Measurements from ENCODE around the gene SMIM5. TPM values are rescaled to one million over a fixed set of nuclear protein-coding genes. Genes with fewer than 3 reads are reported as not detected.

Gene SMIM5
- total RNA-seq, 4 donors from 2014 or later = 68.8 to 161 (median 97.1) TPM; not detected in 1

DNA sequence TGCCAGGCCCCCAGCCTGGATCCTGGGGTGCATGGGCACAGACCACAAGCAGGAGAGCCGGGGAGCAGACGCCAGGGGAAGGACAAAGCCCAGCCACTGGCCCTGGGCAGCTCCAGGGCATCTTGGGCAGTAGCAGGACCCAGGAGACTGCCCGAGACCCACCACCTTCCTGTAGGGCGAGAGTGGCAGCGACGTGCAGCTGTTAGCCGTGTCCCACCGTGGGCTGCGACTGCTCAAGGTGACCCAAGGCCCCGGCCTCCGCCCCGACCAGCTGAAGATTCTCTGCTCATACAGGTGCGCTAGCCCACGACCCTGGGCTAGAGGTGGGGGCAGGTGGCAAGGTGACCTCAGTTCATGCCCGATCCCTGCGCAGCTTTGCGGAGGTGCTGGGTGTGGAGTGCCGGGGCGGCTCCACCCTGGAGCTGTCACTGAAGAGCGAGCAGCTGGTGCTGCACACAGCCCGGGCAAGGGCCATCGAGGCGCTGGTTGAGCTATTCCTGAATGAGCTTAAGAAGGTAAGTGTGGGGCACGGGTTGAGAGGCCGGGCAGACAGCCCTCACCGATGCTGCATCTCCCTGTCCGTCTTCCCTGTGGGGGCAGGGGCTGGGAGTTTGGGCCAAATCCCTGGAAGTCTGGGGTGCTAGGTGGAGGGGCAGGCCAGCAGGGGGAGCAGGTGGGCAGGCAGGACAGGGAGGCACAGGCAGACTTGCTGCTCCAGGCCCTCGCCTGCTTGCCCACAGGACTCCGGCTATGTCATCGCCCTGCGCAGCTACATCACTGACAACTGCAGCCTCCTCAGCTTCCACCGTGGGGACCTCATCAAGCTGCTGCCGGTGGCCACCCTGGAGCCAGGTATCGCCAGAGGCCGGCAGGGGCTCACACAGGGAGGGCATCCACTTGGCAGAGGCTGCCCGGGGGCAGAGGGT, 13.5 kb upstream of the SMIM5 start:
- DNase-seq = no peak
- peaks cover 0 to 28% (median 3%) of the 10 kb centered on the region in 4 donors for H3K4me1 ChIP-seq
- no peak for TF ChIP-seq POLR2A (IDR thresholded peaks at IDR 0.05)
- TF ChIP-seq, protein P1, sequence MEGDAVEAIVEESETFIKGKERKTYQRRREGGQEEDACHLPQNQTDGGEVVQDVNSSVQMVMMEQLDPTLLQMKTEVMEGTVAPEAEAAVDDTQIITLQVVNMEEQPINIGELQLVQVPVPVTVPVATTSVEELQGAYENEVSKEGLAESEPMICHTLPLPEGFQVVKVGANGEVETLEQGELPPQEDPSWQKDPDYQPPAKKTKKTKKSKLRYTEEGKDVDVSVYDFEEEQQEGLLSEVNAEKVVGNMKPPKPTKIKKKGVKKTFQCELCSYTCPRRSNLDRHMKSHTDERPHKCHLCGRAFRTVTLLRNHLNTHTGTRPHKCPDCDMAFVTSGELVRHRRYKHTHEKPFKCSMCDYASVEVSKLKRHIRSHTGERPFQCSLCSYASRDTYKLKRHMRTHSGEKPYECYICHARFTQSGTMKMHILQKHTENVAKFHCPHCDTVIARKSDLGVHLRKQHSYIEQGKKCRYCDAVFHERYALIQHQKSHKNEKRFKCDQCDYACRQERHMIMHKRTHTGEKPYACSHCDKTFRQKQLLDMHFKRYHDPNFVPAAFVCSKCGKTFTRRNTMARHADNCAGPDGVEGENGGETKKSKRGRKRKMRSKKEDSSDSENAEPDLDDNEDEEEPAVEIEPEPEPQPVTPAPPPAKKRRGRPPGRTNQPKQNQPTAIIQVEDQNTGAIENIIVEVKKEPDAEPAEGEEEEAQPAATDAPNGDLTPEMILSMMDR (IDR thresholded peaks at IDR 0.05) = peak in 3 of 6 experiments; percentile 15 to 34 (median 15)
- no peak overlapping the region for H3K4me3 ChIP-seq
- H3K36me3 ChIP-seq = peaks cover 0 to 93% (median 0%) of the 10 kb centered on the region in 3 donors
- no peaks in the 10 kb centered on the region for H3K9me3 ChIP-seq
- H3K27ac ChIP-seq = peak overlapping the region in 1 of 4 donors; percentile 98
- no peaks in the 10 kb centered on the region for H3K27me3 ChIP-seq

- Histone ChIP-seq H3K27me3 (no peaks in the 10 kb centered on the region), H3K9me3 (no peaks in the 10 kb centered on the region), H3K4me1 (peaks cover 0 to 11% (median 3%) of the 10 kb centered on the region in 4 donors), H3K36me3 (peaks cover 0 to 93% (median 0%) of the 10 kb centered on the region in 3 donors), H3K27ac (peak overlapping the region in 1 of 4 donors; percentile 98), H3K4me3 (no peak overlapping the region)
- no peak for TF ChIP-seq POLR2A (IDR thresholded peaks at IDR 0.05)
- TF ChIP-seq, protein P1 (IDR thresholded peaks at IDR 0.05) = no peak
- DNase-seq = no peak
Observed at GRCh38 chr17:75621489-75621888, 11.7 kb upstream of the SMIM5 start.

DNA sequence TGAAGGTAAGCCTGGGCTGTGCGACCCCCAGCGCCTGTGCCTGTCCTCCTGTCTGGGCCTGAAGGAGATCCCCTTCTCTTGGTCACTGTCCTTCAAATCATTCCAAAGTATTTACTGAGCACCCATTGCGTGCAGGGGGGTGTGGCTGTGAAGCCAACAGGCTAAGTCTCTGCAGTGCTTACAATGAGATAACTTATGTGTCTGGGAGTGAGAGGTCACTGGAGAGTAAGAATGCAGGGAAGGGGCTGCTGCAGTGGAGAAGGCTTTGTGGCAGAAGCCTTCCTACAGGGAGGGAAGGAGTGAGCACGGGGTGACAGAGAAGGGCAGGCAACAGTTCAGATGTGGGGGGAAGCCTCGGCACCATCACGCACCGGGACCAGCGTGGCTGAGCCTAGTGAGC, 11.2 kb upstream of the SMIM5 start:
- H3K4me1 ChIP-seq = peaks cover 0 to 5% (median 2%) of the 10 kb centered on the region in 4 donors
- H3K36me3 ChIP-seq = peaks cover 0 to 94% (median 0%) of the 10 kb centered on the region in 3 donors
- no peak for TF ChIP-seq POLR2A (IDR thresholded peaks at IDR 0.05)
- TF ChIP-seq, protein P1 (IDR thresholded peaks at IDR 0.05) = no peak
- H3K27me3 ChIP-seq = no peaks in the 10 kb centered on the region
- H3K27ac ChIP-seq = peak overlapping the region in 1 of 4 donors; percentile 30
- H3K9me3 ChIP-seq = no peaks in the 10 kb centered on the region
- no peak for DNase-seq
- H3K4me3 ChIP-seq = no peak overlapping the region

DNA sequence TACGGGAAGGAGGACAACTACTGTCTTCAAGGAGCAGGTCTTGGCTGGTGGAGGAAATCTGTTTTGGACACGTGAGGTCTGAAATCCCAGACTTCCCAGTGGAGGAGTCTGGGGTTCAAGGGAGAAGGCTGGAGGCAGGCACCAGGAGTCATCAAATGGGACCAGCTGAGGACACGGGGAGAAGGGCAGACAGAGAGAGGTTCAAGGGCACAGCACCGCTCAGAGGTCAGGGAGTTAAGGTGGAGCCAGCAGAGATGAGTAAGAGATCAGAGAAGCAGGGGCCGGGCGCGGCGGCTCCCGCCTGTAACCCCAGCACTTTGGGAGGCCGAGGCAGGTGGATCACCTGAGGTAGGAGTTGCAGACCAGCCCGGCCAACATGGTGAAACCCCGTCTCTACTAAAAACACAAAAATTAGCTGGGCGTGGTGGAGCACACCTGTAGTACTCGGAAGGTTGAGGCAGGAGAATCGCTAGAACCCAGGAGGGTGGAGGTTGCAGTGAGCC, 10.4 kb upstream of the SMIM5 start:
- Histone ChIP-seq H3K4me1 (peaks cover 0 to 2% (median under 1%) of the 10 kb centered on the region in 4 donors), H3K27ac (peak overlapping the region in 1 of 4 donors; percentile 30), H3K9me3 (no peaks in the 10 kb centered on the region), H3K4me3 (no peak overlapping the region), H3K36me3 (peaks cover 0 to 95% (median 0%) of the 10 kb centered on the region in 3 donors), H3K27me3 (no peaks in the 10 kb centered on the region)
- TF ChIP-seq POLR2A (IDR thresholded peaks at IDR 0.05) = no peak
- TF ChIP-seq, protein P1 (IDR thresholded peaks at IDR 0.05) = no peak
- DNase-seq = no peak

GRCh38 chr17:75623386-75623785, 9.8 kb upstream of the SMIM5 start:
- Histone ChIP-seq H3K4me3 (no peak overlapping the region), H3K27me3 (no peaks in the 10 kb centered on the region), H3K4me1 (no peaks in the 10 kb centered on the region), H3K27ac (no peak overlapping the region), H3K9me3 (no peaks in the 10 kb centered on the region), H3K36me3 (peaks cover 0 to 89% (median 0%) of the 10 kb centered on the region in 3 donors)
- no peak for TF ChIP-seq POLR2A (IDR thresholded peaks at IDR 0.05)
- TF ChIP-seq, protein P1 (IDR thresholded peaks at IDR 0.05) = no peak
- no peak for DNase-seq
